Muscle of leg (tissue), 11 donors: ENCODE results near the gene UTS2. TPM values are rescaled to one million over a fixed set of nuclear protein-coding genes. Genes with fewer than 3 reads are reported as not detected.

ENCODE experiments used
- DNase-seq: peaks from one replicate; pipeline ENCODE4 v3.0.0; 2013
- H3K27ac ChIP-seq: one replicate; pipeline ENCODE4 v1.5.1; 2013; ENCODE audit warnings: mild to moderate bottlenecking, low read length, control low read depth
- H3K27me3 ChIP-seq: one replicate; pipeline ENCODE4 v1.6.1; 2013; ENCODE audit warnings: low read length; ENCODE audit not compliant: control insufficient read depth, insufficient read depth
- H3K36me3 ChIP-seq: one replicate; pipeline ENCODE4 v1.6.1; 2013; ENCODE audit warnings: low read length; ENCODE audit not compliant: control insufficient read depth, insufficient read depth
- H3K4me1 ChIP-seq: one replicate; pipeline ENCODE4 v1.6.1; 2013; ENCODE audit warnings: low read length; ENCODE audit not compliant: control insufficient read depth, insufficient read depth
- H3K4me3 ChIP-seq: one replicate; pipeline ENCODE4 v1.5.1; 2013; ENCODE audit warnings: low read length, control low read depth
- H3K9me3 ChIP-seq: replicated peaks from 2 replicates; pipeline ENCODE4 v1.6.1; 2013; ENCODE audit warnings: low read depth, low read length; ENCODE audit not compliant: control insufficient read depth
- WGBS: methylation state at CpG from one replicate; pipeline ENCODE4 v1.1.5; 2013; ENCODE audit warnings: missing lambda C conversion rate; ENCODE audit not compliant: insufficient coverage; 5-methylcytosine and 5-hydroxymethylcytosine counted together
- polyA plus RNA-seq, 8 donors: library from polyadenylated mRNA; unstranded; fragments of 120-200 nt; gene quantifications; one replicate each; pipeline versions ENCODE4 v1.2.1 to v1.2.3, GENCODE V29; 2013; ENCODE audit warnings: inconsistent platforms in 1 of 8, low replicate concordance in 1 of 8; ENCODE audit not compliant: insufficient read length in 8 of 8, insufficient read depth in 1 of 8
- total RNA-seq: library from RNA; stranded (reverse); fragments of 120-200 nt; gene quantifications from one replicate; pipeline ENCODE4 v1.2.4, GENCODE V29; 2013

The UTS2 gene
- total and polyA plus RNA-seq, 9 donors = 0.21 TPM; not detected in 8

DNA sequence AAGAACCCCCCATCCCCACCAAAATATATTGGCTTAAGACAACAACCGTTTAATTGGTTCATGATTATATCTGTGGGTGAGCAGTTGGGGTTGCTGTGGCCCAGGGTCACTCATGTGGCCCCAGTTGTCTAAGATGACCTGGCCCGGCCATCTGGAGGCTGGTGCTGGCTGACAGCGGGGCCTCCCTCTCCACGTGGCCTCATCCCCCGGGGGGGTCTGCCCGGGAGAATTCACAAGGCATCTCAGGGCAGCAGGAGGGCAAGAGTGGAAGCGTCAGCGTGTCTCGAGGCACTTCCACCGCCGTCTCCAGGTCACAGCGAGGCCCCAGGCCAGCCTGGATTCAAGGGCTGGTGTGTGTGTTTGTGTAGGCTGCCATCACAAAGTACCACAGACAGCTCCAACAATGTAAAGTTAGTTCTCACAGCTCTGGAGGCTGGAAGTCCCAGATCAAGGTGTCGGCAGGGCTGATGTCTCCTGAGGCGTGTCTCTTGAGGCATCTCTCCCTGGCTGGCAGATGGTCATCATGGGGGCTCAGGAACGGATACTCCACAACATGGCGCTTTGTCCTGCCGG, 11.0 kb upstream of the UTS2 start:
- WGBS = 66% methylated on average over 15 of the region's 17 CpGs
- Histone ChIP-seq H3K27me3 (peaks cover 2% of the 10 kb centered on the region), H3K36me3 (no peaks in the 10 kb centered on the region), H3K4me1 (no peaks in the 10 kb centered on the region), H3K4me3 (no peak overlapping the region), H3K27ac (no peak overlapping the region), H3K9me3 (no peaks in the 10 kb centered on the region)
- DNase-seq = no peak

DNA sequence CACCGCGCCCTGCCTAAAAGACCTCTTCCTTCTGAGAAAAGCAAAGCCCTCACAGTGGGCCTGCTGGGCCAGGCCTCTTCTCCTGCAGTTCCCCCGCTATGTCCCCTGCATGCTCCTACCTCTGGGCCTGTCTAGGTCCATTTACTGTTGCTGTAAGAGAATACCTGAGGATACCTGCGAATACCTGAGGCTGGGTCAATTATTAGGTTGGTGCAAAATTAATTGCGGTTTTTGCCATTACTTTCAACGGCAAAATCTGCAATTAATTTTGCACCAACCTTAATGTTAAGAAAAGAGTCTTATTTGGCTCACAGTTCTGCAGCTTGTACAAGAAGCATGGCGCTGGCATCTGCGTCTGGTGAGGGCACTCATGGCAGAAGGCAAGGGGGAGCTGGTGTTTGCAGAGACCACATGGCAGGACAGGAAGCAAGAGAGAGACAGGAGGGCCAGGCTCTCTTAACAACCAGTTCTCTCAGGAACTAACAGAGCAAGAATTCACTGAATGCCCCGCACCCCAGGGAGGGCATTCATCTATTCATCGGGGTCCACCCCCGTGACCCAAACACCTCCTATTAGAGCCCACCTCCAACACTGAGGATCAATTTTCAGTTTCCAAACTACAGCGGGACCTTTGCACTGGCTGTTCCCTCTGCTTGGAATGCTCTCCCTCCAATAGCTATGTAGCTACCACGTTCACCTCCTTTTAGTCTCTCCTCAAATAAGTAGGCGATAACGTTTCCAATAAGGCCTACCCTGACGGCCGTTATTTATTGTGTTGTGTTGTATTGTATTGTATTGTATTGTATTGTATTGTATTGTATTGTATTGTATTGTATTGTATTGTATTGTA, 9.6 kb upstream of the UTS2 start:
- Histone ChIP-seq H3K27me3 (peaks cover 2% of the 10 kb centered on the region), H3K36me3 (no peaks in the 10 kb centered on the region), H3K27ac (no peak overlapping the region), H3K4me3 (no peak overlapping the region), H3K9me3 (no peaks in the 10 kb centered on the region), H3K4me1 (no peaks in the 10 kb centered on the region)
- no peak for DNase-seq
- WGBS = 93% methylated on average over 7 of the region's 17 CpGs

- Histone ChIP-seq H3K9me3 (no peaks in the 10 kb centered on the region), H3K4me3 (no peak overlapping the region), H3K27ac (no peak overlapping the region), H3K27me3 (peaks cover 2% of the 10 kb centered on the region), H3K4me1 (no peaks in the 10 kb centered on the region), H3K36me3 (no peaks in the 10 kb centered on the region)
- 91% methylated on average over 14 of the region's 15 CpGs for WGBS
- no peak for DNase-seq
Measured at GRCh38 chr1:7861452-7861851, 8.6 kb upstream of the UTS2 start.

DNA sequence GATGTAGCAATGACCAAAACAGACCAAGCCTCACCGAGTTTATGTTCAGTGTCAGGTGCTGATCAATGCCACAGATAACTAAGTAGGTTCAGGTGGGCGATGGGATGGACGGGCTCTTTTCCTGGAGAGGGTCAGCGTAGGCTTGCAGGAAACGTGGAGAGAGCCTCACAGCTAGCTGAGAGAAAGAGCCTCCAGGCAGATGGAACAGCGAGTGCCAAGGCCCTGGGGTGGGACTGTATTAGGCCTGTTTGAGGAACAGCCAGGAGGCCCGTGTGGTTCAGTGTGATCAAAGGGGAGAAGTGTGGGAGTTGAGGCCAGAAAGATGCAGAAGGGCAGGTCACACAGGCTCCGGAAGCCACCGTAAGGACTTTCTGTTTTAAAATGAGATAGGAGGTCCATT, 7.3 kb upstream of the UTS2 start:
- Histone ChIP-seq H3K4me3 (no peak overlapping the region), H3K4me1 (no peaks in the 10 kb centered on the region), H3K27me3 (peaks cover 2% of the 10 kb centered on the region), H3K27ac (no peak overlapping the region), H3K36me3 (no peaks in the 10 kb centered on the region), H3K9me3 (no peaks in the 10 kb centered on the region)
- WGBS = 79% methylated on average over 6 of the region's 9 CpGs
- DNase-seq = no peak

DNA sequence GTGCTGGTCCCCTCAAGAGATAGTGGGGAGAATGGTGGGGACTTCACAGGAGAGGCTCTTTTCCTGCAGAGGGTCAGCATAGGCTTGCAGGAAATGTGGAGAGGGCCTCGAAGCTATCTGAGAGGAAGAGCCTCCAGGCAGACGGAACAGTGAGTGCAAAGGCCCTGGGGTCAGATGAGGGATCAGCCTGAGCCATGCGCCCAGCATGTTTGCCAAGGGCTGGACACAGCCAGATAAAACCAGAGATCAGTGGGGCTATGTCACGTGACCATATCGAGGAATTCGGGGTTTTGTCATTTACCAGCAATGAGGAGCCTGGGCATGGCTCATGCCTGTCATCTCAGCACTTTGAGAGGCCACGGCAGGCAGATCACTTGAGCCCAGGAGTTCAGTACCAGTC, 6.5 kb upstream of the UTS2 start:
- no peak for DNase-seq
- Histone ChIP-seq H3K4me1 (no peaks in the 10 kb centered on the region), H3K4me3 (no peak overlapping the region), H3K27ac (no peak overlapping the region), H3K36me3 (no peaks in the 10 kb centered on the region), H3K9me3 (no peaks in the 10 kb centered on the region), H3K27me3 (peaks cover 2% of the 10 kb centered on the region)
- 85% methylated on average over 7 of the region's 7 CpGs for WGBS

GRCh38 chr1:7857985-7858384, 5.1 kb upstream of the UTS2 start:
- H3K9me3 ChIP-seq = no peaks in the 10 kb centered on the region
- H3K27me3 ChIP-seq = no peaks in the 10 kb centered on the region
- no peak for DNase-seq
- no peaks in the 10 kb centered on the region for H3K4me1 ChIP-seq
- H3K27ac ChIP-seq = no peak overlapping the region
- H3K4me3 ChIP-seq = no peak overlapping the region
- 60% methylated on average over 1 of the region's 4 CpGs for WGBS
- no peaks in the 10 kb centered on the region for H3K36me3 ChIP-seq

DNA sequence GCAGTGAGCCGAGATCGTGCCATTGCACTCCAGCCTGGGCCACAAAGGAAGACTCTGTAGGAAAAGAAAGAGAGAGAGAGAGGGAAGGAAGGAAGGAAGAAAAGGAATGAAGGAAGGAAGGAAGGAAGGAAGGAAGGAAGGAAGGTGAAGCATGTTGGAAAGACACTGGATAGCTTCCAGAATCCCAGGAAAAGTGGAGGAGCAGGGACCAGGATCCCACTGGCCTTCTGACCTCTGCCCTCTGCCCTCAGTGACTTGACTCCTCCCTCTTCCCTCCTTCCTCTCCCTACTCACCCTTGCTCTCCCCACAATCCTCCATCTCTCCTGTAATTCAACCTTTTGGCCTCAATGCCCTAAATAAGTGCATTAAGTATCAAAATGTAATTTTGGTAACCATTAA, 4.1 kb upstream of the UTS2 start:
- no peaks in the 10 kb centered on the region for H3K36me3 ChIP-seq
- no peaks in the 10 kb centered on the region for H3K9me3 ChIP-seq
- no peak overlapping the region for H3K27ac ChIP-seq
- H3K4me1 ChIP-seq = no peaks in the 10 kb centered on the region
- no peak overlapping the region for H3K4me3 ChIP-seq
- no peaks in the 10 kb centered on the region for H3K27me3 ChIP-seq
- 60% methylated on average over 2 of the region's 2 CpGs for WGBS
- DNase-seq = no peak

DNA sequence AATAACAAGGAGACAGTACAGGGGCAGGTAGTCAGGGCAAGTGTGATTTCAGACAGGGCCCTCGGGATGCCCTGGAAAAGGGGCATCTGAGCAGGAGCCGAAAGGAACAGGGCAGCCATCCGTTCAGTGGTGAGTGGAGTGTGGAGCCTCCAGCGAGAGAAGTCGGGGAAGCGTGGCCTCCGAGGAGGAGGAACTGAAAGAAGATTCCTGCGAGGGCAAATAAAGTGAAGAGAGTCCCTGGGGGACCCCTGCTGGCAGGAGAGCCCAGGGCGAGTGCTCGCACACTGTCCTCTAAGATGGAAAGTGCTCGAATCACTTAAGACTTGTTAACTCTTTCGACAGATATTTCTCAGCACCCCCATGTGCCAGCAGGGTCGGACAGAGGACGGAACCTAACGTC, 3.5 kb upstream of the UTS2 start:
- no peak overlapping the region for H3K4me3 ChIP-seq
- no peaks in the 10 kb centered on the region for H3K27me3 ChIP-seq
- 77% methylated on average over 10 of the region's 15 CpGs for WGBS
- H3K9me3 ChIP-seq = no peaks in the 10 kb centered on the region
- DNase-seq = peak; percentile 5
- H3K27ac ChIP-seq = no peak overlapping the region
- H3K4me1 ChIP-seq = no peaks in the 10 kb centered on the region
- no peaks in the 10 kb centered on the region for H3K36me3 ChIP-seq

- Histone ChIP-seq H3K9me3 (no peaks in the 10 kb centered on the region), H3K4me3 (no peak overlapping the region), H3K36me3 (no peaks in the 10 kb centered on the region), H3K27me3 (peaks cover 2% of the 10 kb centered on the region), H3K27ac (no peak overlapping the region), H3K4me1 (no peaks in the 10 kb centered on the region)
- no peak for DNase-seq
- WGBS = 80% methylated on average over 7 of the region's 7 CpGs
Measured at GRCh38 chr1:7853684-7854026, 790 bp upstream of the UTS2 start.

DNA sequence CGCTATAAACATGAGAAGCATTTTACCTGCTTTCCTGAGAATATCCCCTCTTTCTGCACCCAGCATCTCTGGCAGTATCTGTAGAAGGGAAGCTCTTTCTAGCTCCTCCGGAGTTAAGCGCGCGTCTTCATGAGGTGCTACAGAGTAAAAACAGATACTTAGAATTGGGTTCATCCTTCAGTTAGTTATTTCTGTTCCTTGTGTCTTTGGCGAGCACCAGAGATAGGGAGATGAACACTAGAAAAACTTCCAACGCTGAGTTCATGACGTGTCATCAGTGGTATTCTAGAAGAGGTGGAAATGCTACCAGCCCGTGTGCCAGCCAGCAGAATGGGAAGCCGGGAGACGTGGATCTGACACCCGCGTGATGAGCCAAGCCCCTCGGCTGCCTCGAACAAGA, 2.1 kb downstream of the UTS2 start:
- no peaks in the 10 kb centered on the region for H3K9me3 ChIP-seq
- no peaks in the 10 kb centered on the region for H3K36me3 ChIP-seq
- DNase-seq = no peak
- H3K4me1 ChIP-seq = no peaks in the 10 kb centered on the region
- peaks cover 2% of the 10 kb centered on the region for H3K27me3 ChIP-seq
- 84% methylated on average over 5 of the region's 15 CpGs for WGBS
- H3K4me3 ChIP-seq = no peak overlapping the region
- H3K27ac ChIP-seq = no peak overlapping the region
